ENCODE measurements around the gene PRKRIP1.
"Not testable (repeated sequence)": the region's sequence is repeated elsewhere in the genome, so short reads cannot be mapped to it uniquely, and the experiment has no call there.

The PRKRIP1 gene, protein sequence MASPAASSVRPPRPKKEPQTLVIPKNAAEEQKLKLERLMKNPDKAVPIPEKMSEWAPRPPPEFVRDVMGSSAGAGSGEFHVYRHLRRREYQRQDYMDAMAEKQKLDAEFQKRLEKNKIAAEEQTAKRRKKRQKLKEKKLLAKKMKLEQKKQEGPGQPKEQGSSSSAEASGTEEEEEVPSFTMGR

DNA sequence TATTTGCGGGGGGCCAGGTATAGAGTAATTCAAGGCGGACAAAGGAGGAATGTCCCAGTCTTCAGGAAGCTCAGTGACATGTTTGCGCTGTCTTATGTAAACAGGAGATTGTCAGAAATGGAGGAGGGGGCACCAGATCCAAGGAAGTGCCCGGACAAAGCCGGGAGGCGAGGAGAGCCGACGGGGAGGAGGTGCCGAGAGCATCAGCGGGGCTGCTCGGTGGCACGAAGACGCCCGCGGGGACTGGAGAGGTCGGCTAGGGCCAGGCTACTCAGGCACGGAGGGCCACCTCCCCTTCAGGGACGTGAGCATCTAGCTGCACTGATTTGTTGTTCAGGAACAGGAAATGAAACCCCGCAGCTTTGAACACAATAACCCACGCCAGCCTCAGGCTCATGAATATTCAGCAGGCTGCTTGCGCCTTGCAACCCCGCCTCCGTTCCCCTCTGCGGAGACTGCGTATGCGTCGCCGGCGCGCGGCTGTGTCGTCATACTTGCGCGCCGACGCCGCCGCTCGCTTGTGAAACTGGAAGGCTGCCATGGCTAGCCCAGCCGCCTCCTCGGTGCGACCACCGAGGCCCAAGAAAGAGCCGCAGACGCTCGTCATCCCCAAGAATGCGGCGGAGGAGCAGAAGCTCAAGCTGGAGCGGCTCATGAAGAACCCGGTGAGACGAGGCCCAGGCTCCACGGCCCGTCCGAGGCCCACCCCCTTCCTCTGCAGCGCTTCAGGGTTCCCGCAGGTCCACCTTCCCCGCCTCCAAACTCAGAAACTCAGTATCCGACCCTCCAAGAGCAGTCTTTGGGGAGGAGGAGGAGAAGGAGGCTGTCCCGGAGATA is at the start of gene PRKRIP1:
Gene PRKRIP1 (plus strand): TSS at position 491 of the 837 bp plus-strand sequence. CDS start 49 bp downstream, at position 540.
- DNase-seq (ENCODE audit: low spot score), result peak; percentile 93

DNA sequence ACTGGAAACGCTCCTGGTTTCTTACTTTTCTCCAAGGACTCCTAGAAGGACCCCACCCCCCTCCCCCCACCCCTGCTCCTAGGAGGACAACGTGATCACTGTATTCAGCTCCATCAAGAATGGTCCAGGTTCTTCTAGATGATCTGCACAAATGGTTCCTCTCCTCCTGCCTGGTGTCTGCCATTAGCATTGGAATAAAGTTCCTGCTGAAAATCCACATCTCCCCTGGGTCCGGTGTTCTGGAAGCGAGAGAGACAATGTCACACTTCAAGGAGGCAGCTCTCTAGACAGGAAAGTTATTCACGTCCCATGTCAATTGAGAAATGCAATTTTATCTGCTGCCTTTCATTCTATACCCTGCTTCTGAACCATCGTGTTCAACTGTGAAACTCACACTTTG is 49.2 kb upstream of the PRKRIP1 start:
- not testable (repeated sequence) for DNase-seq (ENCODE audit: low spot score)

DNA sequence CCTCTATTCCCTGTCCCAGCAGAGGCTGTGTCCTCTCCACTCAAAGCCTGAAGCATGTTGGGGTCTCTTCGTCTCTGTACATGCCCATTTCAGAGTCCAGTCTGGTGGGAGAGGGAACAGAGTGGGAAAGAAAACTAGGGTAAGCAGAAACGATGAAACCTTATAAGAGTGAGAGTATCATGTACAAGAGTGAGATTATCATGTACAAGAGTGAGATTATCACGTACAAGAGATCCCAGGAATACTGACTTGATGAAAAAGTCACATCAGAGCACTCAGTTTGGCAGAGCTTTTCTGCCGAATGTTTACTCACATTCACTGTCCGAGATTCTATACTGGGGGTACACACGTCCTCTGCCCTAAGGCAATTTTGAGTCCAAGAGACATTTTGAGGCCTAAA is 39.8 kb upstream of the PRKRIP1 start, which contains the start of gene SPDYE6:
Gene SPDYE6 (minus strand): TSS at position 101 of the 400 bp plus-strand sequence. CDS start 421 bp downstream, outside the sequence.
- not testable (repeated sequence) for DNase-seq (ENCODE audit: low spot score)

DNA sequence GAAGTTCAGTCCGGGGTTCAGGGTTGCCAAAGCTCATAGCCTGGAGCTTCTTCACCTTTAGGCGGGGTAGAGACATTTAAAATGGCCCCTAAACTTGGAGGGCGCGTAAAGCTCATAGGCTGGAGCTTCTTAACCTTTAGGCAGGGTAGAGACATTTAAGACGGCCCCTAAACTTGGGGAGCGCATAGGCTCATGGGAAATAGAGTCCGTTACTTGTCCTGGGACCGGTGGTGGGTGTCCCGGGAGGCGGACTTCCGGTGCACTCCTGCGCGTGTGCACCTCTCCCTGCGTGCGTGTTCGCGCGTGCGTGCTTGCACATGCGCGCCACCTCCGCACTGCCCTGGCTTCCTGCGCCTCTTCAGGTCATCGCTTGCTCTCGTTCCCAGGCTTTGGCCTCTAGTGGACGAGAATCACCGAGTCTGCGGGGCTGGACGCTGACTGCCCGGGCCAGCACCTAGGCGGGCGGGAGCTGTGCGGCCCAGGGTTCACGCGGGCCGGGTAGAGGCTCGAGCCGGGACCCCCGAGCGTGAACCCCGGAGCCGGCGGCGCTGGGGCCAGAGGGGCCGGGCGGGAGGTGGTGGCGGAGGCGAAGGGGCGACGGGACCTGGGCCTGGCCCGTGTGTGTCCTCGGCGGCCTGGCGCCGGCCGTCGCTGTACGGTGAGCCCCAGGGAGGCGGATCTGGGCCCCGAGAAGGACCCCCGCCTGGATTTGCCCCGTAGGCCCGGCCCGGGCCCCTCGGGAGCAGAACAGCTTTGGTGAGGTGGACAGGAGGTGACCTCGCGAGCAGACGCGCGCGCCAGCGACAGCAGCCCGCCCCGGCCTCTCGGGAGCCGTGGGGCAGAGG is 32.4 kb upstream of the PRKRIP1 start:
- DNase-seq (ENCODE audit: low spot score), result peak; percentile 94

DNA sequence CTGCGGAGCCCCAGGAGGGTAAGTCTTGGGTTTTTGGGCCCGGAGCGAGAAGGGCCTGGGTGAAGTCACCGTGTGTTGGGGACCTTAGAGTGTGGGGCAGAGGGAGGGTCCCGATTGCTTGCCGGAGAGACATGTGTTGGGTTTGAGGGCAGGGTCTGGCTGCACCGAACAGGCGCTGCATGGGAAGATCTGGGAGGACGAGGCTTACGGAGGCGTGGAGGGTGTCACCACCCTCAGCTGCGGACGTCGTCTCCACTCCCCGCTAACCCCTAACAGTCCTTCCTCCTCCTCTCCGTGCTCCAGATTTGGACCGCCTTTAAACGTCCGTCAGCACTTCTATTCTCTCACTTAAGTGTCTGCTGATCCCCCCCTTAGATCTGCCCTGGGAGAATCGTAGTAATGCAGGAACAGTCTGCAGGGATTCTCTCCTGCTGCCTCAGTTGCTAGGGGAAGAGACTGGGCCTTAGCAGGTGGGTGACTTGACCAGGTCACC is 31.7 kb upstream of the PRKRIP1 start:
- not testable (repeated sequence) for DNase-seq (ENCODE audit: low spot score)

DNA sequence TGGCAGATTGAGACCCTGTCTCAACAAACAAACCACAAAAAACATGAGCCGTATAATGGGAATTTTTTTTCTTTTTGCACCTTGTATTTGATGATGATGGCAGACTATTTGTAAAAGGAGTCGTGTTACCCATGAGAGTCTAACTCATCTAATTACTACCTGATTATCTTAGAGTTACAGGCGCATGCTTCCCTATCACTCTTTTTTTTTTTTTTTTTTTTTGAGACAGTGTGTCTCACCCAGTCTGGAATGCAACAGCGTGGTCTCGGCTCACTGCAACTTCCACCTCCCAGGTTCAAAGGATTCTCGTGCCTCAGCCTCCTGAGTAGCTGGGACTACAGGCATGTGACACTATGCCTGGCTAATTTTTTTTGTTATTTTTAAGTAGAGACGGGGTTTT is 30.8 kb upstream of the PRKRIP1 start:
- not testable (repeated sequence) for DNase-seq (ENCODE audit: low spot score)

DNA sequence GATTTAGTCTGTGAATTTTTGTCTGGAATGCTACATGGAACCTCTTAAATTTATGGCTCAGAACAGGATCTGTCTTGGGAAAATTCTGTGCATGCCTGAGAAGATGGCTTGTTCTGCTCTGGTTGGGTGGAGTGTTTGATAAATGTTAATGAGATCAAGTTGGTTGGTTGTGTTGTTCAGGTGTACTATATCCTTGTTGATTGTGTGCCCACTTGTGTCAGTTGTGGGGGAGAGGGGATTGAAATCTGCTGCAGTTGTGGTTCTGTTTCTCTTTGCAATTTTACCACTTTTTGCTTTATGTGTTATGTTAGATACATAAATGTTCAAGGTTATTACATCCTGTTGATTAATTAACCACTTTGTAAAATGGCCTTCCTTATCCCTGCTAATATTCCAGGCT is 26.1 kb upstream of the PRKRIP1 start:
- DNase-seq (ENCODE audit: low spot score), result not testable (repeated sequence)

DNA sequence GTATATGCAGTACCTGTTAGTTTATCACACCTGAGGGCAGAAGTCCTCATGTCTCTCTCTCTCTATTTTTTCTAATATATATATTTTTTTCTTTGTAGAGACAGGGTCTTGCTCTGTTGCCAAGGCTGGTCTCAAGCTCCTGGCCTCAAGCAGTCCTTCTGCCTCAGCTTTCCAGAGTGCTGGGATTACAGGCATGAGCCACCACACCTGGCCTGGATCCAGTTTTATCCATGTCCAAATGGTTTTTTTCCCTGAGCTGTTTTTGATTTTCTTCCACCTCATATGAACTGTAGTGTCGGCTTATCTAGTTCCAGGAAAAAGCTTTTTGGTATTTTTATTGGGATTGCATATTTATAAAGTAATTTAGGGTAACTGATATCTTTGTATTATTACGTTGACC is 23.4 kb upstream of the PRKRIP1 start:
- not testable (repeated sequence) for DNase-seq (ENCODE audit: low spot score)

DNA sequence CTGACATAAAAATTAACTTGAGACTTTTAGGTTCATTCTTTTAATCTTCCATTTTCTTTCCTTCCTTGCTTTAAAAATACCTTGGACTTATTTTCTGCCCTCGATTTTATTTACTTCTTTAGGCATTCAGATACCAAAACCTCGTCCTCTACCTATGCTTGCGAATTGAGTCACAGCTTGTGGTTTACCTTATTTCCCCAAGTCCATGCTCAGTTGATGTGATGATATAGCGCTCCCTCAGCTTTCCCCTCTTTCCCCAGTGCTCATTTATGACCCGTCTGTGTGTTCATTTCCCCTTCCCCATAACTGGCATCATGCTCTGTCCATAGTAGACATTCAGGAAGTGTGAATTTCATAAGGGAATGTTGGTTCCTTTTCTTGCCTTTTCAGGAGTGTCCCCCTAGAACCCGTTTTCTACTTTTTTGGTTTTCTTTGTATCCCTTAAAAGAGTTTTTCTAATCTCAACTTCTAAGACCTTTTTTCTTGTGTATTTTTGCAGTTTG is 19.1 kb upstream of the PRKRIP1 start:
- DNase-seq (ENCODE audit: low spot score), result no peak

DNA sequence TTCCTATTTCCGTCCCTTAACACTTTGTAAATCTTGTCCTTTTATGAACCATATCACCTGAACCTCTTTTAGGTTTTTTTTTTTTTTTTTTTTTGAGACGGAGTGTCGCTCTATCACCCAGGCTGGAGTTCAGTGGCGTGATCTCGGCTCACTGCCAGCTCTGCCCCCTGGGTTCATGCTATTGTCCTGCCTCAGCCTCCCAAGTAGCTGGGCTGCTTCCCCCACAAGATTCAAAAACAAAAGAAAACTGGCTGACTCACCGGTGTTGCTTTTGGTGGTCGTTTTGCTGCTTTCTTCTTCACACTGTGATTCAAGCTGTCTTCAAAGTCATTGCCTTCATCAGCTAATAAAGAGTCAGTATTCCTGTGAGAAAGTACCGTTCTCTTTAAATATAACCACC is 15.3 kb upstream of the PRKRIP1 start:
- not testable (repeated sequence) for DNase-seq (ENCODE audit: low spot score)

DNA sequence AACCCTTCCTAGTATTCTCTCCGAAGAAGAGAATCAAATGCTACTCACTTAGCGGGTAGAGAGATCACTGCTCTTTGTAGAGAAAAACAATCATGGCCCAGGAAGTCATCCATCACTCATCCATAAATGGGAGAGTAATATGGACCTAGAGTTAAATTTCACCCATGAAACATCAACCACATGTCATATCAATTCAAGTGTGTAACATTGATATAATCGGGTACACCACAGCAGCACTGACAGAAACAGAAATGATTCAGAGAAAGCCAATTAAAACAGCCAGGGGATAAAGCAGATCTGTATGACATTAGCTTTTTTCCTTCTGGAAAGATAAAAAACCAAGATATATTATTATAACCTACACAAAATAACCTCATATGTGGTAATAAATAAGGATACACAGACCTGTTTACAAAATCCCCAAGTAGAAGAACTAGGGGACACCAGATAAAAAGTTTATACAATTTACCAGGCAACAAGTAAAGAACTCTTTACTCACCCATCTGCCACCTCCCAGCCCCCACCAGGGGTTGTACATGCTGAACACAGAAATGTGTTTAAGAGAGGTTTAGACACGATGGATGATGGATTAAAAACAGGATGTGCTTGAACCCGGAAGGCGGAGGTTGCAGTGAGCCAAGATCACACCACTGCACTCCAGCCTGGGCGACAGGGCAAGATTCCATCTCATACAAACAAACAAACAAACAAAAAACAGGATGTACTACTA is 14.3 kb upstream of the PRKRIP1 start:
- not testable (repeated sequence) for DNase-seq (ENCODE audit: low spot score)

DNA sequence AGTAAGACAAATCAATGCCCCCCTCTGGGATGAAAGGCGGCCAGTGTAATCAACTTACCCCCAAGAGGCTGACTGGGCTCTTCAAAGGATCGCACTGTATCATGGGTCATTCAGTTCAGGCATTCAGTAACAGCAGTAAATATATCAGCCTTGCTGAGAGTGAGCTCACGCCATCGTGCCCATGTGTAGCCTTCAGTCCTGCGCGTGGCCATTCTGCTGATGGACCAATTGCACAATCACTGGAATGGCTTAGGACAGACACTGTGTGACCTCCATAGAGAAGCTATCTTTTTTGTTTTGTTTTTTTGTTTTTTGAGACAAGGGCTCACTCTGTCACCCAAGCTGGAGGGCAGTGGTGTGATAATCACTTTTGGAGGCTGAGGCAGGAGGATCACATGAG is 9.1 kb upstream of the PRKRIP1 start:
- no peak for DNase-seq (ENCODE audit: low spot score)

DNA sequence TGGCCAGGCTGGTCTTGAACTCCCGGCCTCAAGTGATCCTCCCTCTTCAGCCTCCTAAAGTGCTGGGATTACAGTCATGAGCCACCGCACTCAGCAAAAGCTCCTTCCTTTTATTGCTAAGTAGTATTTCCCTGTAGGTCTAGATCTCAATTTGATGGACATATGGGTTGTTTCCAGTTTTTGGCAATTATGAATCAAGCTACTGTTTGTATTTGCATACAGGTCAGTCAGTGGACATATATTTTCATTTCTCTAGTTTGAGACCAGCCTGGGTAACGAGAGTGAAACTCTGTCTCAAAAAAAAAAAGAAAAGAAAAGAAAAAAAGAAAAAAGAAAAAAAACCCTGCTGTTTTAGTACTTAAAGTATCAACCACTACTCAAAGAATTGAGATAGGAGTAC is 6.4 kb upstream of the PRKRIP1 start:
- DNase-seq (ENCODE audit: low spot score), result no peak

DNA sequence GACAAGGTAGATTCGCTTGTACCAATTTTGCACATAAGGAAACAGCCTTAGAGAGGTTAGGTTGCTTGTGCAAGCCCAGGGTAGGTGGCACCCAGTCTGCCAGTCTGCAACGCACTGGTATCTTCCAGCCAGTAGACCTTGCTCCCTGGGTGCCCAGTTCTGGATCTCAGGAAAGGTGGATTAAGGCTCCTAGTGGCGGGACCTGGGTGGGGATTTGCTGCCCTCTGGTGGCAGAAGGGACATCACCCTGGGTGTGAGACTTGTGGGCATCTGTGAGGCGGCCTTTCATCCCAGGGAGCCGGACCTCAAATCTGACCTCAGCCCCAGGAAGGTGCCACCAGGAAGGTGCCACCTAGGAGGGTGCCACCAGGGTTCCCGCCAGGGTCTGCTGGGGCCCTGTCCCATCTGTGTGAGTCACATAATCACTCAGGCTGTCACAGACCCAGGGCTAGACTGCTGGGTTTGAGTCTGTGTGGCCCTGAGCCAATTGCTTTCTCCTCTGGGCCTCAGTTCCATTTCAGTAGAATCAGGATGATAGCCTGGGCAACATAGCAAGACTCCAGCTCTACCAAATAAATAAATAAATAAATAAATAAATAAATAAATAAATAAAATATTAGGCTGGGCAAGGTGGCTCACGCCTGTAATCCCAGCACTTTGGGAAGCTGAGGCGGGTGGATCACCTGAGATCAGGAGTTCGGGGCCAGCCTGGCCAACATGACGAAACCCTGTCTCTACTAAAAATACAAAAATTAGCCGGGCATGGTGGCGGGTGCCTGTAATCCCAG is 5.3 kb upstream of the PRKRIP1 start:
- peak; percentile 91 for DNase-seq (ENCODE audit: low spot score)

DNA sequence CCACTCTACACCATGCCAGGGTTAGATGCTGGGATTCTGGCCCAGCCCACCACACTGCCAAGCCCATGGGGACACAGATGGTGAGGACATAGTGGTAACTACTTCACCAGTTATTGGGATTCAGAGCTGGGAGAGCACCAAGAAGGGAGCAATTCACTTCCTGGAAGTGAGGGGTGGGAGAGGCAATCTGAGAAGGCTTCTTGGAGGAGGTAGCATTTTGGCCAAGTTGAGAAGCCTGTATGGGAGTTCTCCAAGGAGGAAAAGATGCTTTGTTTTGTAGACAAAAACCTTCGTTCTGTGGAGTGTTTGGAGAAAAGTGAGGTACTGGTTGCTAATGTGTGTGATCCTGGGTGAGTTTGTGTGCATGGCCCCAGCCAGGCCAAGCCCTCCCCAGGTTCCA is 3.8 kb upstream of the PRKRIP1 start:
- DNase-seq (ENCODE audit: low spot score), result no peak

DNA sequence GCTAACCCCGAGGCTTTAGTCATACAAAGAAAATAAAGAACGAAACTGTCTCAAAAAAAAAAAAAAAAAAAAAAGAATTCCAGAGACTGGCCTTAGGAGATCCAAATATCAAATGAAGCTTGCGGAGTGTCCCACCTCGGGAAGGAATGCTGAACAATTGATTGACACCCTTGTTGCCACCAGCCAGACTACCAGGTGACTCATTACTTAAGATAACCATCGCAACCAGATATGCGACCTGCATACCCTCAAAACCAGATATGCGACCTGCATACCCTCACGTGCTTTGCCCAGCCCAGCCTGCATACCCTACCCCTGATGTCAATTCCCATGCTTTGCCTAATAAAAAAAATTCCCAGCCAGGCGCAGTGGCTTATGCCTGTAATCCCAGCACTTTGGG is 2.7 kb upstream of the PRKRIP1 start:
- no peak for DNase-seq (ENCODE audit: low spot score)

DNA sequence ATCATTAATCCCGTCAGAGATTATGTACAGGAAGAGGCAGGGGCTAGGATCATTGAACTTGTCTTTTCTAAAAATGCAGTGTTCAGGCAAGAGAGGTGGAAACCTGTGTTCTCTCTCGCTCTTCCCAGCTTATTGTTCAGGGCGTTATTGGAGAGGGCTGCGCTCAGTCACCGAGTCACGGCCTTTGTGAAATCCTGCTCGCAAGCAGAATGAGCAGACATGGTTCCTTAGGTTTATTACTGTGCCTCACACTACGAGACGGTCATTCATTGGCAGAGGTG is 631 bp upstream of the PRKRIP1 start:
- DNase-seq (ENCODE audit: low spot score), result peak; percentile 13

DNA sequence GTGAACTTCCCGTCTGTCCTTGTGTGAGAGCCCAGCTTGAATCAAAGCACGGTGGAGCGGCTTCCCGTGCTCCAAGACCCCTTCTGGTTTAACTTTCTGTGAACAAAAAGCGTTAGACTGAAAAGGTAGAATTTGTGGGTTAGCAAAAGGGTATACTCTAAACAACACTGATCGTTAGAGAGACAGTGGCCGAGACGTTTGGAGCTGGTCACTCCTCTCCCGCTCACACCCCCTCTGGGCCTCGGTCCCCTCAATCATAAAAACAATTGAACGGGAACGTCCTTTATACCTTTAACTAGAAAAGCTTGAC is 502 bp downstream of the PRKRIP1 start:
- DNase-seq (ENCODE audit: low spot score), result peak; percentile 24

DNA sequence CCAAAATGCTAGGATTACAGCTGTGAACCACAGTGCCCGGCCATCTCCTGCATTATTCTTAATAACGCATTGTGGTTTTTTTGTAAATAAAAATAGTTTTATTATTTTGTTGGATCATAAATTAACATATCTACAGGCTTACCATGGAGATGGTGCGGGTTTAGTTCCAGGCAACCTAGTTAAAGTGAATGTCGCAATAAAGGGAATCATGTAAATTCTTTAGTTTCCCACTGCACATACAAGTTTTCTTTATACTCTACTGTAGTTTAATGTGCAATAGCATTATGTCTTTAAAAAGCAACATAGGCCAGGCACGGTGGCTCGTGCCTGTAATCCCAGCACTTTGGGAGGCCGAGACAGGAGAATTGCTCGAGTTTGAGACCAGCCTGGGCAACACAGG is 2.4 kb downstream of the PRKRIP1 start:
- DNase-seq (ENCODE audit: low spot score), result no peak

DNA sequence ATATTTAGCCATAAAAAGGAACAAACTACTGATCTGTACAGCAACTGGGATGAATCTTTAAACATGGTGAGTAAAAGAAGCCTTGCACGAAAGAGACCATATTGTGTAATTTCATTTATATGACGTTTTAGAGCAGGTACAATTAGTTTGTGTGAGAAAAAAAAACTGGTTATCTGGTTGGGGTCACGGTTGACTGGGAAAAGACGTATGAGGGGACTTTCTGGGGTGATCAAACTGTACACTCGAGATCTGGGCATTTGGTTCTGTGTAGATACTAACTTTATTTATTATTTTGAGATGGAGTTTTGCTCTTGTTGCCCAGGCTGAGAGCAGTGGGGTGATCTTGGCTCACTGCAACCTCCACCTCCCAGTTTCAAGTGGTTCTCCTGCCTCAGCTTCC is 4.2 kb downstream of the PRKRIP1 start:
- DNase-seq (ENCODE audit: low spot score), result no peak

DNA sequence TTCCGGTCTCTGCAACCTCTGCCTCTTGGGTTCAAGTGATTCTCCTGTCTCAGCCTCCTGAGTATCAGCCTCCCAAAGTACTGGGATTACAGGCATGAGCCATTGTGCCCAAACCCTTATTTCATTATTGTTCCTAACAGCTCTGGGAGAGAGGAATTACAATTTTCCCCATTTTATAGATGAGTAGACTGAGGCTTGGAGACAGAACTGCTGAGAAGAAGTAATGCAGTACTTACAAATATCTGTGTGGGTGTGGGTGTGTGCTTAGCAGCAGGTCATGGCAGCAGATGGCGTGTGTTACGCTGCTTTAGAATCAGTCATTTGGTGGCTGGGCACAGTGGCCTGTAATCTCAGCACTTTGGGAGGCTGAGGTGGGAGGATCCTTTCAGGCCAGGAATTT is 7.4 kb downstream of the PRKRIP1 start:
- no peak for DNase-seq (ENCODE audit: low spot score)
